GM23338 (cell line): ENCODE measurements around the gene ELFN1. TPM values are rescaled to one million over a fixed set of nuclear protein-coding genes. Genes with fewer than 3 reads are reported as not detected.

Experiments used
- ATAC-seq: fragments of 200-7000 bp; cut with Tn5 transposase; 3 replicates; pipeline ENCODE4 v1.9.1; 2020
- DNase-seq: peaks from one replicate; pipeline ENCODE4 v3.0.0-alpha.2; 2015; ENCODE audit warnings: low spot score
- H2AFZ ChIP-seq: fragments of 200-600 bp; sonication (generic); 2 replicates; pipeline ENCODE4 v1.8.0; 2016; ENCODE audit warnings: antibody characterized with exemption, mild to moderate bottlenecking, moderate library complexity
- H3F3A ChIP-seq: fragments of 200-600 bp; sonication (generic); replicated peaks from 2 replicates; pipeline ENCODE4 v1.8.0; 2017; ENCODE audit warnings: antibody characterized with exemption, mixed run types, low read depth
- H3K27ac ChIP-seq: fragments of 200-600 bp; sonication (generic); 2 replicates; pipeline ENCODE4 v1.6.1; 2016; ENCODE audit warnings: low read depth
- H3K27me3 ChIP-seq: fragments of 200-600 bp; sonication (generic); 2 replicates; pipeline ENCODE4 v1.8.0; 2016; ENCODE audit warnings: mild to moderate bottlenecking, mixed run types, moderate library complexity; ENCODE audit not compliant: insufficient read depth
- H3K36me3 ChIP-seq: fragments of 200-600 bp; sonication (generic); 2 replicates; pipeline ENCODE4 v1.8.0; 2016; ENCODE audit warnings: mild to moderate bottlenecking; ENCODE audit not compliant: insufficient read depth
- H3K4me1 ChIP-seq: fragments of 200-600 bp; sonication (generic); 2 replicates; pipeline ENCODE4 v1.8.0; 2016; ENCODE audit warnings: mild to moderate bottlenecking, moderate library complexity; ENCODE audit not compliant: insufficient read depth
- H3K4me2 ChIP-seq: fragments of 200-600 bp; sonication (generic); 2 replicates; pipeline ENCODE4 v1.7.1; 2017; ENCODE audit warnings: mixed run types
- H3K4me3 ChIP-seq: fragments of 200-600 bp; sonication (generic); 2 replicates; pipeline ENCODE4 v1.6.1; 2016; ENCODE audit warnings: mixed run types
- H3K79me2 ChIP-seq: fragments of 200-600 bp; sonication (generic); replicated peaks from 2 replicates; pipeline ENCODE4 v1.8.0; 2017; ENCODE audit warnings: mild to moderate bottlenecking; ENCODE audit not compliant: insufficient read depth
- H3K9me2 ChIP-seq: fragments of 200-600 bp; sonication (generic); 2 replicates; pipeline ENCODE4 v1.8.0; 2017; ENCODE audit not compliant: insufficient read depth
- H4K20me1 ChIP-seq: fragments of 200-600 bp; sonication (generic); replicated peaks from 2 replicates; pipeline ENCODE4 v1.8.0; 2017; ENCODE audit warnings: mild to moderate bottlenecking; ENCODE audit not compliant: insufficient read depth
- H3K27ac Mint-ChIP-seq: 2 replicates; pipeline ENCODE4 v1.8.0; 2020; ENCODE audit warnings: inconsistent platforms, mild to moderate bottlenecking, moderate library complexity, mixed read lengths
- H3K27me3 Mint-ChIP-seq: 3 replicates; pipeline ENCODE4 v1.8.0; 2022; ENCODE audit warnings: low read depth, mild to moderate bottlenecking, moderate library complexity, mixed read lengths, inconsistent platforms; ENCODE audit not compliant: insufficient read depth, poor library complexity
- H3K36me3 Mint-ChIP-seq: 3 replicates; pipeline ENCODE4 v1.8.0; 2021; ENCODE audit warnings: low read depth, mild to moderate bottlenecking, inconsistent platforms, moderate library complexity, mixed read lengths
- H3K4me1 Mint-ChIP-seq: 3 replicates; pipeline ENCODE4 v1.8.0; 2020; ENCODE audit warnings: mild to moderate bottlenecking, inconsistent platforms, mixed read lengths
- H3K4me3 Mint-ChIP-seq: 3 replicates; pipeline ENCODE4 v1.8.0; 2021; ENCODE audit warnings: moderate library complexity, mild to moderate bottlenecking, inconsistent platforms, mixed read lengths
- H3K9me3 Mint-ChIP-seq: 3 replicates; pipeline ENCODE4 v1.8.0; 2020; ENCODE audit warnings: moderate library complexity, mild to moderate bottlenecking, inconsistent platforms, mixed read lengths
- EZH2phosphoT487 ChIP-seq: fragments of 200-600 bp; sonication (generic); IDR thresholded peaks from one replicate; pipeline ENCODE4 v1.8.1; 2018; ENCODE audit warnings: antibody characterized with exemption; ENCODE audit not compliant: unreplicated experiment
- NANOG ChIP-seq: IDR thresholded peaks from 2 replicates; pipeline ENCODE4 v1.6.1; 2016; ENCODE audit warnings: antibody characterized with exemption, borderline replicate concordance
- POLR2AphosphoS5 ChIP-seq: IDR thresholded peaks from 2 replicates; pipeline ENCODE4 v1.6.1; 2016; ENCODE audit warnings: antibody characterized with exemption, low read depth
- REST ChIP-seq: IDR thresholded peaks from one replicate; pipeline ENCODE4 v1.6.1; 2018; ENCODE audit warnings: antibody characterized with exemption; ENCODE audit not compliant: unreplicated experiment
- ZNF462 ChIP-seq: fragments of 250-450 bp; sonication (Bioruptor Pico); IDR thresholded peaks from 2 replicates; pipeline ENCODE4 v1.5.0; 2020; ENCODE audit warnings: mild to moderate bottlenecking, moderate library complexity
- polyA plus RNA-seq: library from polyadenylated mRNA; unstranded; fragments of >200 nt; fragmentation: Nextera tagmentation; extraction: Ambion mirVana; gene quantifications from 2 replicates; pipeline ENCODE4 v1.2.1, GENCODE V29; 2016
- total RNA-seq: library from RNA; depleted of rRNA; stranded (reverse); fragments of >200 nt; shearing (Covaris generic); gene quantifications from 2 replicates; pipeline ENCODE4 v1.2.3, GENCODE V29; 2014

The ELFN1 gene
- total and polyA plus RNA-seq, 2 experiments from 2014 or later: 0.08 to 3.5 TPM

- Histone ChIP-seq H3K27ac (no peak overlapping the region), H3F3A (no peaks in the 10 kb centered on the region), H3K4me1 (no peaks in the 10 kb centered on the region), H3K79me2 (no peaks in the 10 kb centered on the region), H3K9me2 (no peaks in the 10 kb centered on the region), H3K4me3 (no peak overlapping the region), H3K36me3 (no peaks in the 10 kb centered on the region), H3K4me2 (no peak overlapping the region), H4K20me1 (no peaks in the 10 kb centered on the region), H2AFZ (no peak overlapping the region), H3K27me3 (no peaks in the 10 kb centered on the region)
- Mint-ChIP-seq H3K27me3 (peaks cover 5% of the 10 kb centered on the region), H3K27ac (no peak overlapping the region), H3K4me1 (no peaks in the 10 kb centered on the region), H3K36me3 (peaks cover 8% of the 10 kb centered on the region; the same call in 1 of the 3 replicates), H3K4me3 (no peak overlapping the region), H3K9me3 (peaks cover 16% of the 10 kb centered on the region)
- ATAC-seq: no peak
- TF ChIP-seq ZNF462 (CRISPR knock-in tag) (no peak), POLR2AphosphoS5 (no peak), NANOG (no peak), EZH2phosphoT487 (no peak), REST (no peak)
- no peak for DNase-seq
Observed at GRCh38 chr7:1733206-1733907, 63.3 kb downstream of the ELFN1 start.
